PFSK-1 (cell line): ENCODE measurements around the gene MRTFB.

Source experiments
- FOXP2 ChIP-seq: optimal IDR thresholded peaks from 2 replicates; pipeline ENCODE3; 2011; ENCODE audit warnings: borderline replicate concordance, control low read depth, inconsistent platforms; ENCODE audit not compliant: insufficient read depth; ENCODE audit errors: extremely low read length, extremely low read depth
- POLR2AphosphoS5 ChIP-seq: IDR thresholded peaks from 2 replicates; pipeline ENCODE4 v1.6.1; 2012; ENCODE audit warnings: low read depth, mild to moderate bottlenecking, control low read depth, low read length, moderate library complexity
- TAF1 ChIP-seq: IDR thresholded peaks from 2 replicates; pipeline ENCODE4 v1.6.1; 2012; ENCODE audit warnings: low read length, control low read depth, borderline replicate concordance; ENCODE audit not compliant: insufficient read depth

- TF ChIP-seq FOXP2 (no peak), TAF1 (no peak), POLR2AphosphoS5 (no peak)
These were observed 14.1 kb upstream of the MRTFB start for GRCh38 chr16:14056970-14057369.
